HuH-7 (cell line): ENCODE results near the gene RNF39.
"Not testable (repeated sequence)": the region's sequence is repeated elsewhere in the genome, so short reads cannot be mapped to it uniquely, and the experiment has no call there.

Experiments used
- DNase-seq: peaks from one replicate; pipeline ENCODE4 v3.0.0; 2011; ENCODE audit warnings: low spot score

RNF39 gene

GRCh38 chr6:30062471-30063178, 12.9 kb downstream of the RNF39 start:
- DNase-seq = no peak

DNA sequence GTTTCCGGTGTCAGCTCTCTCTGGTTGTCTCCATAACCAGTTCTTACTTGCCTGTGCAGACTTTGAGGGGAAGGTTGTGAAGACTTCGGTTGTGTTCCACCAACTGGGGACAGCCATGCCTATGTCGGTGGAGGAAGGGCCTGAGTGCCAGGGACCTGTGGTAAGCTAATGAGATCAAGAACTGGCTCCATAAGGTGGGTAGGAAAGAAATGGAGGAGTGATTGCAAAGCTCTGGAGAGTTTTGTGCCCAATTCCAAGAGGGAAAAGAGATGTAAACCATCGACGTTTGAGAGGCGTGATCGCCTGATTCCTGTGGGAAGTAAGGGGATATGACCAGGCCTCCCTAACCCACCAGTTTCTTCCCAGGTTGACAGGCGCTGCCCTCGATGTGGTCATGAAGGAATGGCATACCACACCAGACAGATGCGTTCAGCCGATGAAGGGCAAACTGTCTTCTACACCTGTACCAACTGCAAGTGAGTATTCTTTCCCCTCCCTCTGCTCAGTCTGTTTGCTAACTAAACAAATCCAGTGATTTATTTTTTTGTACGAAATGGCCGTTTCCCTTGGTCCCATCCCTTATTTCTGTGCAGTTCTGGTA, 13.6 kb downstream of the RNF39 start:
- no peak for DNase-seq

- DNase-seq = peak; percentile 72
Measured at GRCh38 chr6:30061092-30061857, 14.3 kb downstream of the RNF39 start, which contains the start of gene POLR1H. POLR1H (plus strand) TSS chr6:30061265; CDS start chr6:30061525, 260 bp downstream.

DNA sequence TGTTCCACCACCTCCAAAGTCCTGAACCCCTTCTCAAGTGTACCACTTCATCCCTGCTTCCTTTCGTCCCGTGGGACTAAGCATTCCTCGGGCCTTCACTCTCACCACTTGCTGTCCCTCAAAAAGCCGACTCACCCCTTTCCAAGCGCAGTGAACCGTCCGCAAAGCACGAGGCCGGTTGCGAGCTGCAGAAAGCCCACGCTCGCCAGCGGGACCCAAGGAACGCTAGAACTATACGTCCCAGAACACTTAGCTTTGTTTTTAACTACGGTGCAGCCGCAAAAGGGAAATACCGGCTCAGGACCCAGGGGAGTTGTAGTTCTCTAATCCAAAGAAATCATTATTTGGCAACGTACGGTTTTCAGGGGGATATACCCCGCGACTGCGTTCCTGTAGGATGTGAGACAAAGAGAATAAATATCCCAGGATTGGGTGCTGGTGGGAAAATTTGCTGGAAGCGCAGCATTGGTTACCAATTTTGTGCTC, 14.9 kb downstream of the RNF39 start:
- DNase-seq = no peak

- no peak for DNase-seq
Measured at GRCh38 chr6:30055513-30055912, 20.1 kb downstream of the RNF39 start.

DNA sequence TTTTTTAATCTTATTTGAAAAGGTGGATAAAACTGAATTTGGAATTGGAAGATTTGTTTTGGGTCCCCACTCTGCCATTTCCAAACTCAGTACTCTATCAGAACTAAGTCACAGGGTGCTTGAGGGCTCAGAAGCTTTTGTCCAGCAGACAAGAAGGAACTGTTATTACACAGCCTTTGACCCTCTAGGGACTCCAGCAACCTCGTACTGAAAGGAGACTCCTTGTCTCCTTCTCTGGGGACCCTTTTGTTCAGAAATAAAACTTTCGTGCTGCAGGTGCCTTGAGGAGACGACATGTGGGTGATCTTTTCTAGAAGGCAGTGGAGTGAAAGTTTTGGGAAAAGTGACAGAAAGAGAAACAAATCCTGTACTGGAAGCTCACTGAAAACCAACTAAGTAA, 21.9 kb downstream of the RNF39 start:
- DNase-seq = no peak

DNA sequence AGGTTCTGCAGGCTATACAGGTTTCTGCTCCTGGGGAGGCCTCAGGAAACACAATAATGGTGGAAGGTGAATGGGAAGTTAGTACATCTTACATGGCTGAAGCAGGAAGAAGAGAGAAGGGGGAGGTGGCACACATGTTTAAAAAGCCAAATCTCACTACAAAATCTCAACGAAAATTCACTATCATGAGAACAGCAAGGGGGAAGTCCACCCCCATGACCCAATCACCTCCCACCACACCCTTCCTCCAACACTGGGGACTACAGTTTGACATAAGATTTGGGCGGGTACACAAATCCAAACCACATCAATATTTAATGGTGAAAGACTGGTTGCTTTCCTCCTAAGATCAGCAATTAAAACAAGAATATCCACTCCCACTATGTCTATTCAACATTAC, 28.3 kb downstream of the RNF39 start:
- DNase-seq = no peak

DNA sequence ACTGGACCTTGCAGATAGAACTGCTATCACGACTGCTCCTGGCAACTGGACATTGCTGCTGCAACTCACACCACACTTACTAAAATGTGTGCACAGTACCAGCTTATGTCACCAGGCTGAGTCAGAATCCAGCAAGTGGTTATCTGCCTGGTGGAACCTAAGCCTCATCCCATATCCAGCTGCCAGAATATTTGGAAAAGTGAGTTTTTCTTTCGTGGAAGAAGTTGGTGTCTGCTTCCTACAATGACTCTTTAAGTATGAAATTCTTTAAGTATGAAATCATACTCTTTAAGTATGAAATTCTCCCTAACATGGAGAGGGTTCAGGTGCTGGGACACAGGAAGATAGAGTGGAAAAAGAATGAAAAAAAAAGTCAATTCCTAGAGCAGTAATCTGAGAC, 30.9 kb downstream of the RNF39 start:
- DNase-seq = no peak

DNA sequence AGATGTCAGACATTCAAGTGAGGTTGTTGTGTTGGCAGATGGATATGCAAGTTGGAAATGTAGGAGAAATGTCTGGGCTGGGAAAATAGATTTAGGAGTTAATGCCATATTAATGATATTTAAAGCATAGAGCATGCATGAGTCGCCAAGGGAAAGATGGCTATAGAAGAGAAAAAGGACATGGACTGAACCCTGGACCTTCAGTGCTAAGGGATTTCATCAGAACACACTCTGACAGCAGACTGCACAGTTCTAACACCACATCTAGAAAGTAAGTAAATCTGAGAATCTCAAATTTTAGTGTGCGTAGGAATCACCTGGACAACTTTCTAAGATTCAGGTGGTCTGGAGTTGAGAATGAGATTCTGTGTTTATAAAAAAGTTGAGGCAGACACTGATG, 31.8 kb downstream of the RNF39 start:
- no peak for DNase-seq

GRCh38 chr6:30042914-30043313, 32.7 kb downstream of the RNF39 start:
- DNase-seq = no peak

- no peak for DNase-seq
Measured at GRCh38 chr6:30042476-30042875, 33.1 kb downstream of the RNF39 start.

GRCh38 chr6:30041821-30042220, 33.7 kb downstream of the RNF39 start:
- peak; percentile 8 for DNase-seq

- no peak for DNase-seq
Measured at GRCh38 chr6:30041221-30041620, 34.3 kb downstream of the RNF39 start.

DNA sequence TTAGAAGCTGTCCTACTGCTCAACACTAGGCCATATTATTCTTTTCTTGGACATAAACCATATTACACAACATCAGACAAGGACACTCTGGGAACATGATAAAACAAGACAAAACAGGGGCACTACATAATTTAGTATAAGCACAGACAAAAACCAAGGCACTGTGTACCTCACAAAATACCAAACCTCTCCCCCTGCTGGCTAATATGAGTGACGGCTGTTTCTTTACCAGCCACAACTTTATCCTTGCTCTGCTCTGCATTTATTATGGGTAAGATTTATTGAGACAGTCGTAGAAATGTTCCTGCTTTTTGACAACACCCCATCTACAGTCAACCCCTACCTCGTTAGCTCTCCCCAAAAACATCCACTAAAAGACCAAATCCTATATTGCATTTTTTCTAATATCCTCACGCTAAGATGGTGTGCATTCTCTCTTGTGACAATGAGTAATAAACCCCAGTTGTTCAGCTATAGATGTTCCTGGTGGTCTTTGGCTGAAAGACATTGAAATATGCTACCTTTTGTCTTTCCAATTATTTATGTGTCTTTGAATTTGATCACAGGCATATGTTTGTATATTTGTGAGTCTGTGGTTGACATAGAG, 38.3 kb downstream of the RNF39 start:
- DNase-seq = peak; percentile 44

DNA sequence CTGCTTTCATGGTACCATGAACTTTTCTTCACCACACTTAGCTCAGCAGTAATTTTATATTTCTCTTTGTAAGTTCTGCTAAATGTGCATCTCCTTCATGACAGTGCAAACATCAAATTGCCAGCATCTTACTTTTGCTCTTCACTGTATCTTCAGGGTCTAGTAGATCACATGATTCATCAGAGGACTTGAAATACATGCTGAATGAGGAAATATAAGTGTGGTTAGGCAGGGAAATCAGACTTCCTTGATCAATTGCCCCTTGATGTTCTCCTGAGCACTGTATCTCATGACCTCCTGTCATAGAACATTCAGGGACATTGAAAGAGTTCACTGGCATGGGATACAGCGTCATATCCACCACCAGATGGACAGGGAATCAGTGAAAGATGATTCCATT, 39.8 kb downstream of the RNF39 start:
- DNase-seq = no peak

DNA sequence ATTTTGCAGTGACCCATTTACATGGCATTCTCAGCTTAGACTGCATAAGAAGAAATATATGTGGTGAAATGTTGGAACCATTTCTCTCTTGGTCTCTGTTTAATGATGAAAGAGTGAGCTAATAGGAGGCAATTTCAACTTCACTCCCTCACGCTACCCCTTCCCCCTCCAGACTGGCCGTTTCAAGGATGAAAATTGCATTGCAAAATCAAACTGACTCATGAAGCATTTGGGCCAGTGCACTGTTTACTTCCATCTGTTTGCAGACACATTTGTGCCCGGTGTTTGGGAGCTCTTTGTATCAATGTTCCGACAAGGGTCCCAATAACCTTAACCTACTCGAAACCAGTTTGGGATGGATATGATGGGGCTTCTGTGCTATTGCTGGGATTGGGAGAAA, 42.1 kb downstream of the RNF39 start:
- DNase-seq = not testable (repeated sequence)

GRCh38 chr6:30031381-30031780, 44.2 kb downstream of the RNF39 start:
- DNase-seq = no peak

DNA sequence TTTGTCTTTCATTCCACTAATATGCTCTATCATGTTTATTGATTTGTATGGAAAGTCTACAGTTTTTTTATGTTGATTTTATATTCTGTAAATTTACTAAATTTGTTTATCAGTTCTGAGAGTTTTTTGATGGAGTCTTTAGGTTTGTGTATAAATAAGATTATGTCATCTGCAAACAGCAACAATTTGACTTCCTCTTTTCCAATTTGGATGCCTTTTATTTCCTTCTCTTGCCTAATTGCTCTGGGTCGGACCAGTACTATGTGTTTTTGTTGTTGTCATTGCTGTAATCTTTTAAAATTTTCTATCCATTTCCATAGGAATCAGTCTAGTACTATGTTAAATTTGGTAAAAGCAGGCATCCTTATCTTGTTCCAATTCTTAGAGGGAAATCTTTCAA, 46.0 kb downstream of the RNF39 start:
- no peak for DNase-seq

DNA sequence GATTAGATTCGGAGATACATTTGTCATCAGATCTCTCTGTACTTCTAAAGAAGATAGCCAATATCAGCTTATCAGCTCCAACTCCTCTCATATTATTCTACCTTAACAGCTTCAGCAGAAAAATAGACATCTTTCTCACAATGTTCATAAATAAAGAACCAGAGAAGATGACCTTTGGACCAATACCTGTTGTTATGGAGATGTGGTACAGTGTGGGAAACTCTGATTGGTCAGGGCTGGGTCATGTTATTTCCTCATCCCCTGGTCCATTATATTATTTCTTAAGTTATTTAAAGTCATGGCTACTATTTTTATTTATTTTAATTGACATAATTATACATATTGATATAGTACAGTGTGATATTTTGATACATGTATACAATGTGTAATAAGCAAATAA, 50.4 kb downstream of the RNF39 start:
- DNase-seq = peak; percentile 15

DNA sequence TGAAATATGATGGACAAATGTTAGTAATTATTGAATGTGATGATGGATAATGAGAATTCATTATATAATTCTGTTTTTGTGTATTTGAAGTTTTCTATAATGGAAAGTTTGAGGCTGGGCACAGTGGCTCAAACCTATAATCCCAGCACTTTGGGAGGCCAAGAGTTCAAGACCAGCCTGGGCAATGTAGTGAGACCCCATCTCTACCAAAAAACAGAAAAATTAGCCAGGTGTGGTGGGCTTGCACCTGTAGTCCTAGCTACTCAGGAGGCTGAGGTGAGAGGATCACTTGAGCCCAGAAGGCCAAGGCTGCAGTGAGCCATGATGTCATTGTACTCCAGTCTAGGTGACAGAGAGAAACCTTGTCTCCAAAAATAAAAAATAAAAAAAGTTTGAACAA, 52.9 kb downstream of the RNF39 start:
- not testable (repeated sequence) for DNase-seq

GRCh38 chr6:30022189-30022588, 53.4 kb downstream of the RNF39 start:
- no peak for DNase-seq

GRCh38 chr6:30020626-30021025, 54.9 kb downstream of the RNF39 start:
- DNase-seq = no peak
